Activated T-helper 1 cell treated with Interleukin-2 at 50 U/mL for 16 hours (primary cell): ENCODE data around the gene PLTP.
"Not testable (repeated sequence)": the region's sequence is repeated elsewhere in the genome, so short reads cannot be mapped to it uniquely, and the experiment has no call there.

ENCODE experiments used
- DNase-seq: peaks from one replicate; pipeline ENCODE4 v3.0.0-alpha.2; 2020; ENCODE audit warnings: low read depth

Gene PLTP

DNA sequence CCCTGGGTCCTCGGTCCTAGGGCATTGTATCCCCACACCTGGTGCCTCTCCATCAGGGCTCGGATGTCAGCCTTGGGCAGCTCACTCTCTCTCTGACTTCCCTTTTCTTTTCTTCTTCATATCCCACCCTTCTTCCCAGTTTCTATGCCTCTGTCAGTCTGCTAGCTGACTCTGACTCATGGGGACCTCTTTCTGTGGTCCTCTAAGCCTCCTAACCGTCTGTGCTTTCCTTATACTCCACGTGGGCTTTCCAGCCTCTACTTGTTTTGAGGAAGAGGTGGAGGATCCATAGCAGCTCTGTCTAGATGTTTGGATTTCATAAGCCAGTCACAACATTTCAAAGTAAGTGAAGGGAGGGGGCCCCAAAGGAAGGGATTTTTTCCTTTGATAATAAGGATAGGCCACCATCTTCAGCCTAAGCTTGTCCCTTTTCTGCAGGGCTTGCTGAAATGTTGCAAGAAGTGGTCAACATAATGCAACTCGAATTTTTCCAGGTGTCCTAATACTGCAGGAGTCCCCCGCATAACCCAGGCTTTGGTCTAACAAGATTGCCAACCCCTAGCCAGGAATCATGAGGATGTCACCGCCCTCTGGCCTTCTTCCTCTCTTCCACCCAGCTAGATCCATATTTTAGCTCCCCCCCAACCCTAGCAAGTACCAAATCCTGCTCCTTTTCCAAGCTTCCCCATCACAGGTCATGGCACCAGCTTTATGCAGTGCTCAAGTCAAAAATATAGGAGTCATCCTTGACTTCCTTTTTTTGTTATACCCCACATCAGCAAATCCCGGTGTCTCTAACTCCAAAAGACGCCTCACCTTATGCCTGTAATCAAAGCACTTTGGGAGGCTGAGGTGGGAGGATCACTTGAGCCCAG, 8.7 kb upstream of the PLTP start:
- no peak for DNase-seq

DNA sequence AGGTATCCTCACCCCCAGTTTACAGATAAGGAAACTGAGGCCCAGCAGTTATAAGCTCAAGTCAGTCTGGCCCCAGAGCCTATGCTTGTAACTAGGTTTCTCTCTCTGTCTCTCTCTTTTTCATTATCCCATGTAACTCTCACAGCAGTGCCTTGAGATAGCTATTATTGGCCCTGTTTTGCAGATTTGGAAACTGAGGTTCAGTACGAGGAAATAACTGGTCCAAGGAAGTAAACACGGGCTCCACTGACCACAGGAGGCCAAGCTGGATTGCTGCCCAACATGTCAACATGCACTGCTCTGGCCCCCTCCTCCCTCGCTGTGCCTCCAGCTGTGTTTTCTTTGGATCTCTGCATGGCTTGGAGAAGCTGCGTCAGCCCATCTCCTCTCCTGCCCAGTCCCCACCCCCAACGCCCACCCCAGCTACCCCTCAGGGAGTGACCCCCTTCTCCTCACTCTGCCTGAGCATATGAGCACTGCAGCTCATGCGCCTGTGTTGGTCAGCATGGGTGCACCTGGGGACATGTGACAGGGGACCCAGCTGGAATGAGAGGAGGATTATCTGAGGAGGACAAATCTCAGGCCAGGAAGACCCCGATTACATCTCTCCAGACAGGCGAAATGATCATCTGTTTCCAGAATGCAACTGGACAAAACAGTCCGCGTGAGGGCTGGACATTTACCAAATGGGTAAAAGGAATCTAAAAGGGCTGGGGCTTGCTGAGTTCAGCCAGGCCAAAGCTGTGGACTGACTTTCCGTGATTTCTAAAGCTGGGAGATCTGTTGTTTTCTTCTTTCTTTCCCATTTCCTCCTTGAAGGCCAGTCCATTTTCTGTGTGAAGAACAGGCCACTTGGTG, 7.8 kb upstream of the PLTP start:
- no peak for DNase-seq

DNA sequence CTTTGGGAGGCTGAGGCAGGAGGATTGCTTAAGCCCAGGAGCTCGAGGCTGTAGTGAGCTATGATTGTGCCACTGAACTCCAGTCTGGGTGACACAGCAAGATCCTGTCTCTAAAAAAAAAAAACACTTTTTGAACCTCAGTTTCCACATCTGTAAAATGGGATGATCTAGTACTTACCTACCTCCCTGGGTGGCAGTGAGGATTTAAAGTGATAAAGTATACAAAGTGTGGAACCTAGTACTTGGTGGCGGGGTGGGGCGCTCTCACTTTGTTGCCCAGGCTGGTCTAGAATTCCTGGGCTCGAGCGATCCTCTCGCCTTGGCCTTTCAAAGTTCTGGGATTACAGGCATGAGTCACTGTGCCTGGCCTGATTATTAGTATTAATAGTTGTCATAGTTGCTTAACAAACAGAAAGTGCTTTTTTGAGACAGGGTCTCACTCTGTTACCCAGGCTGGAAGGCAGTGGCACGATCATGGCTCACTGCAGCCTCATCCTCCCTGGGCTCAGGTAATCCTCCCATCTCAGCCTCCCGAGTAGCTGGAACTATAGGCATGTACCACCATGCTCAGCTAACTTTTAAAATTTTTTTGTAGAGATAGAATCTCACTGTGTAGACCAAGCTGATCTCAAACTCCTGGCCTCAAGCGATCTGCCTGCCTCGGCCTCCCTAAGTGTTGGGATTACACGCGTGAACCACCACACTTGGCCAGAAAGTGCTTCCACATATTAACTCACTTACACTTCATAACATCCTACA, 7.0 kb upstream of the PLTP start:
- no peak for DNase-seq

DNA sequence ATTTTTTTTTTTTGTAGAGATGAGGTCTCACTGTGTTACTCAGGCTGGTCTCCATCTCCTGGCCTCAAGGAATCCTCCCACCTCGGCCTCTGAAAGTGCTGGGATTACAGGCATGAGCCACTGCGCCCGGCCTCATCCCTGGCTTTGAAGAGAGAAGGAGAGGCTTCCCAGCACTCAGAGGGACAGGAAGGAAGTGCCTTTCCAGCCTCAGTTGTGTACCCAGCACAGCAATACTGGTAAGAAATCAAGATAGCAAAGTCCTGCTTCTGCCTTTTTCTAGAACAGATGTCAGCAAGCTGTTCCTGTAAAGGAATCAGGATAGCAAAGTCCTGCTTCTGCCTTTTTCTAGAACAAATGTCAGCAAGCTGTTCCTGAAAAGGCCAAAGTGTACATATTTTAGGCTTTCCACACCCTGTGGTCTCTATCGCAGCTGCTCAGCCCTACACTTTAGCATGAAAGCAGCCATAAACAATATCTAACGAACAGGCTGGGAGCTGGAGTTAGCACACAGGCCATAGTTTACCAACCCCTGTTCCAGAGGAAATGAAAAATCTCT, 6.3 kb upstream of the PLTP start:
- no peak for DNase-seq

DNA sequence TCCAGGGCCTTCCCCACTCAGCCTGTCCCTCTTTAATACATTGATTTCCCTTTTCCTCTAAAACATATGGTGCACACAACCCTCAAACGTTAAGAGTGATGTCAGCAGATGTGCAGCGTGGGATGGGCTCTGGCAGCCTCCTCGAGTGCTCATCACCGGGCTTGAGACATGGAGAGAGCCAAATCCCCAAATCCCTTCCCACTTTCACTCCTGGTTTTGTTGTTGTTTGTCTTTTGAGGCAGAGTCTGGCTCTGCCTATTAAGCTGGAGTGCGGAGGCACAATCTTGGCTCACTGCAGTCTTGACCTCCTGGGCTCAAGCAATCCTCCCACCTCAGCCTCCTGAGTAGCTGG, 5.8 kb upstream of the PLTP start:
- no peak for DNase-seq

DNA sequence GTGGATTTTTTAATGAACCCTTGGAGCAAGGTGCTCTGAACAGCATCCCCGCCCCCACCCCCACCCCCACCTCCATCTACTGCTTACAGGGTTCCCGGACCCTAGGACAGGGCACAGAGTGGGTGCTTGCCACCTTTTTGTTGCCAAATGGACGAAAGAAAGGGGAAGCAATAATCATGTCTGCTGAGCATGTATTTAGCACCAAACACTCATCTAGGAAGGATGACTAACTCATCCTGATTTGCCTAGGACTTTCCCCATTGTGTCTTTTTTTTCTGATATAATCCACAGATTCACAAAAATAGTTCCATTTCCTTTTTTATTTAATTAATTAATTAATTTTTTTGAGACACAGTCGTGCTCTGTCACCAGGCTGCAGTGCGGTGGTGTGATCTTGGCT, 1.2 kb upstream of the PLTP start:
- no peak for DNase-seq

DNA sequence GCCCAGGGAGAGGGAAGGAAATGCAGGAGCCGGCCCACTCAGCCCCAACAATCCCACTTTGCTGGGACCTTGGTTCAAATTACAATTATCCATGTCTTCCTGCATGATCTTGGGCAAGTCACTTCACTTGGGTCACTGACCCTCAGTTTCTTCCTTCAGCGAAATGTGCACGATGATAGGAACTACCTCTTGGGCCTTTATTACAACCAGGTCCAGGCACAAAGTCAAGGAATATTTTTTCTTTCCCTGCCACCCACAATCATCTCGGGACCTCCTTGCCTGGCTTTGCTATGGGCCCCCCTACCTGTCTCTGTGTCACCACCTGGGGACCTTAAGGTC, 358 bp upstream of the PLTP start:
- no peak for DNase-seq

DNA sequence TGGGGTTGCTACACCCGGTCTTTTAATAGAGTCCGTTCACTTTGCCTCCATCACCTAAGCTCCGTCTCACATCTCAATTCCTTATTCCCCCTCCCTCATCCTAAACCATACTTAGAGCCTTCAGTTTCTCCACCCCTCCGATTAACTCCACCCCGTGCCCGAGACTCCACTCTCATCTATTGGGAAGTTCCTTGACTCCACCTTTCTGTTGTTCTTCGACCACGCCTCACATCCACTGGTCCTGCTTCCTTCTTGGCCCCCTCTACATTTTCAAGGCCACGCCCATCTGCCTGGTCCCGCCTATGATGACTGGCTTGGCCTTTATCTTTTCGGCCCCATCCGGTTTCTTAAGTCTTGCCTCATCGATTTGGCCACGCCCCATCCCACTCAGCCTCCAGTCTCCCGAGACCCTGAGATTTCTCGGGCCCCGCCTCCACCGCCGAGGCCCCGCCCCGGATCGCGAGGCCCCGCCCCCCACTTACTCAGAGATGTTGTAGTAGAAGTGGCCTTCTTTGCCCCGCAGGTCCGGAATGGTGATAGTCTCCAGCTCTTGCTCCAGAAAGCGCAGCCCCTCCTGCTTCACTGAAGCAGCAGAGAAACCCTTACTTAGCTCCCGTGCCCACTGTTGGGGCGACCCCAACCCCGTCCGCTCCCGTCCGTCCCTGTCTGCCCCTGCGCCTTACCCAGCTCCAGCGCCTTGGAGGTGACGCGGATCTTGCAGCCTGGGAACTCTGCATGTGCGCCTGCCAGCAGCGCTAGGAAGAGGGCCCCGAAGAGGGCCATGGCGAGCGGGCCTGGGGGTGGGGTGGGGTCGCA, 1.1 kb downstream of the PLTP start:
- DNase-seq: peak; percentile 66

DNA sequence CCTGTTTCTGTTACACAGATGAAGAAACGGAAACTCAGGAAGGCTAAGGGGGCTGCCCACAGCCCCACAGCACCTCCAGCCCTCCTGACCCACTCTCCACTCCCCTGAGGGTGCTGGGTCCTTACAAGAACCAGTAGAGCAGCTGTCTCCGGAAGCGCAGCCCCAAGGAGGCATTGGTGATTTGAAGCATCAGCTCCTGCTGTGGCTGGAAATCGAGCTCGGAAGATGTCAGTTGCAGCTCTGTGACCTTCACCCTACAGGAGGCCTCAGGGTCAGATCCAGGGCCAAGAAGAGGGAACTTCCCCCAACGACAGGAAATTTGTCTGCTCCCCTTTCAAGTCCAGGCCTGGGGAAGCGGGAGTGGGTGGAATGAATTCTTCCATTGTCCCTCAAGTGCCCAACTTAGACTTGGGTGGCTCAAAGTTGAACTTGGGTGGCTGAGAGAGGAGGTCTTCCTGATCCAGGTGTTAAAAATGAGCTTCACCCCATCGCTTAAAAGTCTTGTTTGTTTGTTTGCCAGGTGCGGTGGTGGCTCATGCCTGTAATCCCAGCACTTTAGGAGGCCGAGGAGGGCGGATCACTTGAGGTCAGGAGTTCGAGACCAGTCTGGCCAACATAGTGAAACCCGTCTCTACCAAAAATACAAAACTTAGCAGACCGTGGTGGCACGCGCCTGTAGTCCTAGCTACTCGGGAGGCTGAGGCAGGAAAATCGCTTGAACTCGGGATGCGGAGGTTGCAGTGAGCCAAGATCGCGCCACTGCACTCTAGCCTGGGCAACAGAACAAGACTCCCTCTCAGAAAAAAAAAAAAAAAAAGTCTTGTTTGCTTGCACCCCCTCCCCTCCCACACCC, 1.9 kb downstream of the PLTP start:
- DNase-seq: no peak

DNA sequence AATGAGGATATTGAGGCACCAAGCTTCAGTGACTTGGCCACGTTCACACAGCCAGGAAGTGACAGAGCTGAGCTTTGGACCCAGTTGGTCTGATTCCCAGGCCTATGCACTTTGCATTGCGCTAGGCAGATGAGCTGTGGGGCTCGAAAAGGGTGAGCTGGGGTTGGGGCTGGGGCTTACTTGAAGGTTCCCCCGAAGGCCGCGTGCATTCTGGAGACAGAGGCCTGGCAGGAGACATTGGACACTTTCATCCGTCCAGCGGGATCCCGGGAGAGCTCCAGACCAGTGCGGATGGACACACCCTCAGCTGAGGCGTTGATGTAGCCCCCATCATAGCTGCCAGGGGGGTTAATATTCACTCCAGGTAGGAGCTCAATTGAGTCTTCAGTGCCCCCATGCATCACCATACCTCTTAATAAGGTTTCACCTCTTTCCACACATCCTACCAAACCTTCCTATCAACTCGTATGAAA, 2.6 kb downstream of the PLTP start:
- DNase-seq: no peak

DNA sequence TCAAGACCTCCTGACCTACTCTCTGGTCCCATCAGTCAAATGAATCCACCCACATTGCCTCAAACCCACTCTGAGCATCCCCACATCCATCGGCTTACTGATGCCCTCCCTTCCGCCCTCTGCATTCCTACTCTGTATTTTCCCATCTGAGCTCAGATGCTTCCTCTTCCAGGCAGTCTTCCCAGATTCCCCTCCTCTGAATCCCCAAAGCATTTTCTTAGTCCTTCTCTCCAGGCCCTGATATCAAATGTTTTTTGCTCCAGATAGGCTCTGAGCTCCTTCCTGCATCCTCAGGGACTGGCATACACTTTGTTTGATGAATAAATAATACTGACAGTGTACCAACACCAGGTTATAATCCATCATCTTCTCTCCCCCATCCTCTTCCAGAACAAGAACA, 3.9 kb downstream of the PLTP start:
- no peak for DNase-seq

DNA sequence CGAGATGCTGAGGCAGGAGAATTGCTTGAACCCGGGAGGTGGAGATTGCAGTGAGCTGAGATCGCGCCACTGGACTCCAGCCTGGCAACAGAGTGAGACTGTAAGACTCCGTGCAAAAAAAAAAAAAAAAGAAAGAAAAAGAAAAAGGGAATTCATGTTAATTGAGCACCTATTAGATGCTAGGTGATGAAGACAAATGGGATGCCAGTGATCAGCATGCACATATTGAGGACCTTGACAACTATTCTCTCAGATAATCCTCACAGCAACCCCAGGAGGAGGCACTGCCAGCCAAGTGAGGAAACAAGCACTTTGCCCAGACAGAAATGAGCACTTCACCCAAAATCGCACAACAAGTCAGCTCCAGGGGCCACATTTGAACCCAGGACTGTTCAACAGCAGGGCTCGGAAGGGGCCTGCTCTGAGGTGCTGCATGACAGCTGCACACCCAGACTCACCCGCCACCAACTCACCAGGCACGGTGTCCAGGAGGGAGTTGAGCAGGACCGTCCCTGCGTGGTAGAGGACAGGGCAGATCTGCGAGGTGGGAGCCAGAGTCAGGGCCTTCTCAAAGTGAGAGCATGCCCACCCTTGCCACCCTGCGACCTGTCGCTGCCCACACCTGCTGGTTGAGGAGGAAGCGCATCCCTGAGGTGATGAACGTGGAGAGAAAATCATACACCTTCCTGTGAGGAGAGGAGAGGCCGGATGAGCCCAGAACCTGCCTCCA, 4.6 kb downstream of the PLTP start:
- DNase-seq: no peak

DNA sequence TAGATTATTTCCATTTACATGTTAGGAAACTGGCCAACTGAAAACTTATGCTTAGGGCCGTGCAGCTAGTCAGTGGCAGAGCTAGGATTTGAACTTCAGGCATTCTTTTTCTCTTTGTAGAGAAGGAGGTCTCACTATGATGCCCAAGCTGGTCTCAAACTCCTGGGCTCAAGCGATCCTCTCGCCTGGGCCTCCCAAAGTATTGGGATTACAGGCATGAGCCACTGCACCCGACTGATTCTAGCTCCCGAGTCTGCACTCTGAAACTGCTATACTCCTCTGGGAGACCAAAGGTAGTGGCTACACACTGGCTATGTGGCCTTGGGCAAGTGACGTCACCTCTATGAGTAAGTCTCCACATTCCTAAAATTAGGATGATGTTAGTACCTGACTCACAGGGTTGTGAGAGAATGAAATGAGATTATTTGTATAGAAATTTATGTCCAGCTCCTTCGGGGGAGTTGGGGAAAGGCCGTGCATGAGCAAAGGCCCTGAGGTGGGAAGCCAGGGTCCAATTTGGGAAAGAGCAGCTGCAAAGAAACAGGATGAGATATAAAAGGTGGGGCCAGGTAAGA, 6.4 kb downstream of the PLTP start:
- no peak for DNase-seq

DNA sequence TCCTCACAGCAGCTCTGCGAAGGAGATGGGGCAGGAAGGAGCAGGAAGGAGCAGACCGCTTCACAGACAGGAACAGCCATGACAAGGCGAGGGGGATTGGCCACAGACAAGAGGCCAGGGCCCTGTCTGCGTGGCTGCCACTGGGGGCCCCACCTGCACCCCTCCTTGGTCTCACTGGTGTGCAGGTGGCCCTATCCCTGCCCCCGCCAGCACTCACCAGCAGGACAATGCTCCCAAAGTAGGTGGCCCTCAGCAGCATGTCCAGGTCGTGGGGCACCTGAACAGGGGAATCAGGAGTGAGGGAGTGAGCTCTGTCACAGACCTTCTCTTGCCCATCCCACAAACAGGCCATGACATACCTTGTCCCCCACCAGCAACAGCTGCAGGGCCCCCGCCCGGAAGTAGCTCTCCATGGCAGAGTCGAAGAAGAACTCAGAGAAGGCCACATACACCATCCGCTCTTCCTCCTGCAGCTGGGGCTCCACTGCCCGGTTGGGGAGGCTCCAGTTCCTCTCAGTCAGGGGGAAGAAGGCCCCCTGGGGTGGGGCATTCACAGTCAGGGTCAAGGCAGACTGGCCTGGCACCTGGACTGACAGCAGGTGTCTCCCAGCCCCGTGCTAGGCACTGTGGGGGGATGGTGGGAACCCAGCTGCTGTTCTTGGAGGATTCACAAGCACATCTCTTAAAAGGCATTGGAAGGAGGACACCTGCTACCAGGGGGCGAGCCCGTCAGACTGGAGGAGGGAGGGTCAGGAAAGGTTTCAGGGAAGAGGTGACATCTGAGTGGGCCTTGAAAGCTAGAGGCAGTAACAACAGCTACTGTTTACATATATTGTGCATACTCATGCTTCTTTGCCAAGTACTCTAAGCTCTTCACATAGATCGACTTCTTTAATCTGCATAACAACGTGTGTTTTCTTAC, 7.1 kb downstream of the PLTP start:
- DNase-seq: no peak

DNA sequence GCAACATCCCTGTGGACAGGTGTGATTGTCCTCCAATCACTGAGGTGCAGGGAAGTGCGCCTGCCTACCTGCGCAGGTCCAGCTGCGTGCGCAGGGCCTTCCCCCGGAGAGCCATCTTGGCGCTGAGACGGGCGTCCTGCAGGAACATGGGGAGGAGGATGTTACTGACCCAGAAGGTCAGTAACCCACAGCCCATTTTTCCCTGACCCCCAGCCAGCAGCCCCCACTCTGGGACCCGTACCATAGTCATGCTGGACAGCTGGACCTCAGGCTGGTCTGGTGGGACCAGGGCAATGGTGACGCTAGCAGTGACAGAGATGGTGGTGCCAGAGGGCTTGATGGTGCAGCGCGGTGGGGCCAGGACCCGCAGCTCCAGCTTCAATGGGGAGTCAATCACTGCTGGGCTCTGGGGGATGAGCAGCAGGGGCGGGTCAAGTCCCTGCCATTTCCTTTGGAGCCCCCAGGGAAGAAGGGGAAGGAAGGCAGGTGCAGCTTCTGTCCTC, 9.7 kb downstream of the PLTP start:
- no peak for DNase-seq

DNA sequence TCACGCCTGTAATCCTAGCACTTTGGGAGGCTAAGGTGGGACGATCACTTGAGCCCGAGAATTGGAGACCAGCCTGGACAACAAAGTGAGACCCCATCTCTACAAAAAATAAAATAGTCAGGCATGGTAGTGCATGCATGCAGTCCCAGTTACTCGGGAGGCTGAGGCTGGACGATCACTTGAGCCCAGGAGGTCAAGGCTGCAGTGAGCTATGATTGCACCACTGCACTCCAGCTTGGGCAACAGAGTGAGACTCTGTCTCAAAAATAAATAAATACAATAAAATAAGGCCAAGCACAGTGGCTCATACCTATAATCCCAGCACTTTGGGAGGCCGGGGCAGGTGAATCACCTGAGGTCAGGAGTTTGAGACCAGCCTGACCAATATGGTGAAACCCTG, 10.6 kb downstream of the PLTP start:
- not testable (repeated sequence) for DNase-seq

DNA sequence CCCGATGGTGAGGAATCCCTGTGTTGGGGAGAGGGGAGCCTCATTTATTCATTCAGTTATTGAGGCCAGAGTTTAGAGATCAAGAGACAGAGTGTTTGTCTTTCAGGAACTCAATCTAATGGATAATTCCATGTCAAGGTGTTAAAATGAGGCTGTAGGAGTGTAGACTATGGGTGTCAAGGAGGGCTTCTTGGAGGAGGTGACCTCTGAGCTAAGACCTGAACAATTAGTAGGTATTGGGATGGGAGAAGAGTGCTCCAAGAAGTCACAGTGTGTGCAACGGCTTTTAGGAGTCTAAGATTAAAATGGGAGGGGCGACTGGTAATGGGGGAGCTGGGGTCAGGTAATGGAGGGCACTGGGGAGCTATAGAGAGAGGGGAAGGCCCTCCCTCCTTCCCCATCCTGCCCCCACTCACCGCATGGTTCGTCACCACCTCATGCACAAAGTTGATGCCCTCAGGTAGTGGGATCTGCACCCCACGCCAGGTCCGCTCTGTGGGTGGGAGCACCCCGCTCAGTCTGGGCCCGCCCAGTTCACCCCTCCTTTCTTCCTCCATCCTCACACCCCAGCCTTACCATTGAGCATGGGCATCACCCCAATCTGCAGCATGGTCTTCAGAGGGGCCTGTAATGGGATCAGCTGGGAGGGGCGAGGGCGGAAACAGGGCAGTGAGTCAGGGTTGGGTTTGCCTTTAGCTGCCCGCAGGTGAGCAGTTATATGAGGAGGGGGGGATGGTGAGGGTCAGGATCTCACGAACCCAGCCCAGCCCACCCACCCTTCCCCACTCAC, 12.7 kb downstream of the PLTP start:
- no peak for DNase-seq
